OCI-LY7 (cell line): Measurements from ENCODE around the gene TOLLIP.

Experiments
- EZH2phosphoT487 ChIP-seq: fragments of 200-600 bp; sonication (generic); IDR thresholded peaks from 2 replicates; pipeline ENCODE4 v1.6.1; 2018; ENCODE audit warnings: low read depth, borderline replicate concordance, mild to moderate bottlenecking, mixed run types, antibody characterized with exemption, low read length, moderate library complexity, mixed read lengths
- TF ChIP-seq, protein P1 (sequence below): fragments of 200-600 bp; sonication (generic); conservative IDR thresholded peaks from 2 replicates; pipeline ENCODE4 v1.5.1; 2014; ENCODE audit warnings: mild to moderate bottlenecking, antibody characterized with exemption, low read length, moderate library complexity, mixed read lengths

DNA sequence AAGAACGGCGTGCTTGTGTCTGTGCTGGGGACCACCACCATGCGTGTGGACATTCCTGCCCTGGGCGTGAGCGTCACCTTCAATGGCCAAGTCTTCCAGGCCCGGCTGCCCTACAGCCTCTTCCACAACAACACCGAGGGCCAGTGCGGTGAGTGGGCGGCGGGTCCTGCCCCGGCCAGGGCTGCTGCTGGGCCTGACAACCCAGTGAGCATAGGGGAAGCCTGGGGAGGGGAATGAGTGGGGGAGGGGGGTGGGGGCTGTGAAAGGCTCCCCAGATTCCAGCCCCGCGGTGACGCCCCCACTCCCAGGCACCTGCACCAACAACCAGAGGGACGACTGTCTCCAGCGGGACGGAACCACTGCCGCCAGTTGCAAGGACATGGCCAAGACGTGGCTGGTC, 54.7 kb downstream of the TOLLIP start:
- TF ChIP-seq EZH2phosphoT487 = no peak
- TF ChIP-seq, protein P1, sequence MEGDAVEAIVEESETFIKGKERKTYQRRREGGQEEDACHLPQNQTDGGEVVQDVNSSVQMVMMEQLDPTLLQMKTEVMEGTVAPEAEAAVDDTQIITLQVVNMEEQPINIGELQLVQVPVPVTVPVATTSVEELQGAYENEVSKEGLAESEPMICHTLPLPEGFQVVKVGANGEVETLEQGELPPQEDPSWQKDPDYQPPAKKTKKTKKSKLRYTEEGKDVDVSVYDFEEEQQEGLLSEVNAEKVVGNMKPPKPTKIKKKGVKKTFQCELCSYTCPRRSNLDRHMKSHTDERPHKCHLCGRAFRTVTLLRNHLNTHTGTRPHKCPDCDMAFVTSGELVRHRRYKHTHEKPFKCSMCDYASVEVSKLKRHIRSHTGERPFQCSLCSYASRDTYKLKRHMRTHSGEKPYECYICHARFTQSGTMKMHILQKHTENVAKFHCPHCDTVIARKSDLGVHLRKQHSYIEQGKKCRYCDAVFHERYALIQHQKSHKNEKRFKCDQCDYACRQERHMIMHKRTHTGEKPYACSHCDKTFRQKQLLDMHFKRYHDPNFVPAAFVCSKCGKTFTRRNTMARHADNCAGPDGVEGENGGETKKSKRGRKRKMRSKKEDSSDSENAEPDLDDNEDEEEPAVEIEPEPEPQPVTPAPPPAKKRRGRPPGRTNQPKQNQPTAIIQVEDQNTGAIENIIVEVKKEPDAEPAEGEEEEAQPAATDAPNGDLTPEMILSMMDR = no peak
